ENCODE measurements around the gene PLEKHH2.
A peak's percentile ranks its signal among the peaks of the same experiment; 100 is the strongest.
"Not testable (repeated sequence)": the region's sequence is repeated elsewhere in the genome, so short reads cannot be mapped to it uniquely, and the experiment has no call there.

Gene PLEKHH2

GRCh38 chr2:43611987-43612894 is 24.8 kb upstream of the PLEKHH2 start:
- Histone ChIP-seq H3K4me3 (ENCODE audit: low read length) (no peak overlapping the region), H3K9ac (ENCODE audit: low read length) (no peak overlapping the region), H3K9me3 (ENCODE audit: control insufficient read depth, low read depth, low read length) (no peaks in the 10 kb centered on the region), H3K36me3 (ENCODE audit: control insufficient read depth, low read depth, low read length) (no peaks in the 10 kb centered on the region), H3K27me3 (ENCODE audit: control insufficient read depth, insufficient read depth, low read length) (no peaks in the 10 kb centered on the region), H3K4me1 (ENCODE audit: control insufficient read depth, low read depth, low read length) (no peaks in the 10 kb centered on the region), H3K27ac (ENCODE audit: low read length) (no peak overlapping the region)

GRCh38 chr2:43612944-43613343 is 24.1 kb upstream of the PLEKHH2 start:
- Histone ChIP-seq H3K27me3 (ENCODE audit: control insufficient read depth, insufficient read depth, low read length) (no peaks in the 10 kb centered on the region), H3K27ac (ENCODE audit: low read length) (no peak overlapping the region), H3K4me3 (ENCODE audit: low read length) (no peak overlapping the region), H3K4me1 (ENCODE audit: control insufficient read depth, low read depth, low read length) (no peaks in the 10 kb centered on the region), H3K9ac (ENCODE audit: low read length) (no peak overlapping the region), H3K36me3 (ENCODE audit: control insufficient read depth, low read depth, low read length) (no peaks in the 10 kb centered on the region), H3K9me3 (ENCODE audit: control insufficient read depth, low read depth, low read length) (no peaks in the 10 kb centered on the region)

- H3K4me1 ChIP-seq (ENCODE audit: control insufficient read depth, low read depth, low read length), result no peaks in the 10 kb centered on the region
- no peak overlapping the region for H3K27ac ChIP-seq (ENCODE audit: low read length)
- H3K4me3 ChIP-seq (ENCODE audit: low read length), result no peak overlapping the region
- H3K9me3 ChIP-seq (ENCODE audit: control insufficient read depth, low read depth, low read length), result no peaks in the 10 kb centered on the region
- no peaks in the 10 kb centered on the region for H3K36me3 ChIP-seq (ENCODE audit: control insufficient read depth, low read depth, low read length)
- H3K27me3 ChIP-seq (ENCODE audit: control insufficient read depth, insufficient read depth, low read length), result no peaks in the 10 kb centered on the region
- no peak overlapping the region for H3K9ac ChIP-seq (ENCODE audit: low read length)
Measured at GRCh38 chr2:43616967-43617680, 19.9 kb upstream of the PLEKHH2 start.

- Histone ChIP-seq H3K36me3 (ENCODE audit: control insufficient read depth, low read depth, low read length) (no peaks in the 10 kb centered on the region), H3K27me3 (ENCODE audit: control insufficient read depth, insufficient read depth, low read length) (no peaks in the 10 kb centered on the region)
Measured at GRCh38 chr2:43619511-43619910, 17.5 kb upstream of the PLEKHH2 start.

GRCh38 chr2:43622931-43623451 is 14.1 kb upstream of the PLEKHH2 start:
- Histone ChIP-seq H3K4me1 (ENCODE audit: control insufficient read depth, low read depth, low read length) (no peaks in the 10 kb centered on the region), H3K9me3 (ENCODE audit: control insufficient read depth, low read depth, low read length) (no peaks in the 10 kb centered on the region), H3K27me3 (ENCODE audit: control insufficient read depth, insufficient read depth, low read length) (no peaks in the 10 kb centered on the region), H3K36me3 (ENCODE audit: control insufficient read depth, low read depth, low read length) (no peaks in the 10 kb centered on the region), H3K27ac (ENCODE audit: low read length) (no peak overlapping the region), H3K4me3 (ENCODE audit: low read length) (no peak overlapping the region), H3K9ac (ENCODE audit: low read length) (no peak overlapping the region)

More at GRCh38 chr2:43619511-43619910, 17.5 kb upstream of the PLEKHH2 start:
- Histone ChIP-seq H3K4me3 (ENCODE audit: low read length) (no peak overlapping the region), H3K9me3 (ENCODE audit: control insufficient read depth, low read depth, low read length) (no peaks in the 10 kb centered on the region), H3K9ac (ENCODE audit: low read length) (no peak overlapping the region), H3K4me1 (ENCODE audit: control insufficient read depth, low read depth, low read length) (no peaks in the 10 kb centered on the region), H3K27ac (ENCODE audit: low read length) (no peak overlapping the region)

- H3K4me3 ChIP-seq (ENCODE audit: low read length), result no peak overlapping the region
- no peaks in the 10 kb centered on the region for H3K9me3 ChIP-seq (ENCODE audit: control insufficient read depth, low read depth, low read length)
- no peak overlapping the region for H3K27ac ChIP-seq (ENCODE audit: low read length)
- H3K27me3 ChIP-seq (ENCODE audit: control insufficient read depth, insufficient read depth, low read length), result no peaks in the 10 kb centered on the region
- peaks cover 2% of the 10 kb centered on the region for H3K4me1 ChIP-seq (ENCODE audit: control insufficient read depth, low read depth, low read length)
- H3K36me3 ChIP-seq (ENCODE audit: control insufficient read depth, low read depth, low read length), result no peaks in the 10 kb centered on the region
- no peak overlapping the region for H3K9ac ChIP-seq (ENCODE audit: low read length)
Measured at GRCh38 chr2:43631618-43632317, 5.3 kb upstream of the PLEKHH2 start.

- H3K36me3 ChIP-seq (ENCODE audit: control insufficient read depth, low read depth, low read length), result no peaks in the 10 kb centered on the region
- H3K9me3 ChIP-seq (ENCODE audit: control insufficient read depth, low read depth, low read length), result no peaks in the 10 kb centered on the region
- no peak overlapping the region for H3K27ac ChIP-seq (ENCODE audit: low read length)
- H3K4me3 ChIP-seq (ENCODE audit: low read length), result no peak overlapping the region
- H3K4me1 ChIP-seq (ENCODE audit: control insufficient read depth, low read depth, low read length), result peaks cover 11% of the 10 kb centered on the region
- H3K27me3 ChIP-seq (ENCODE audit: control insufficient read depth, insufficient read depth, low read length), result peaks cover 15% of the 10 kb centered on the region
- no peak overlapping the region for H3K9ac ChIP-seq (ENCODE audit: low read length)
Measured at GRCh38 chr2:43634604-43635306, 2.3 kb upstream of the PLEKHH2 start.

- not testable (repeated sequence) for H3K27ac ChIP-seq (ENCODE audit: low read length); H3K4me3 ChIP-seq (ENCODE audit: low read length); H3K36me3 ChIP-seq (ENCODE audit: control insufficient read depth, low read depth, low read length); H3K9ac ChIP-seq (ENCODE audit: low read length); H3K9me3 ChIP-seq (ENCODE audit: control insufficient read depth, low read depth, low read length)
- Histone ChIP-seq H3K4me1 (ENCODE audit: control insufficient read depth, low read depth, low read length) (peaks cover 11% of the 10 kb centered on the region), H3K27me3 (ENCODE audit: control insufficient read depth, insufficient read depth, low read length) (peaks cover 15% of the 10 kb centered on the region)
Measured at GRCh38 chr2:43636153-43636552, 907 bp upstream of the PLEKHH2 start.

GRCh38 chr2:43636621-43637020 is 439 bp upstream of the PLEKHH2 start:
- Histone ChIP-seq H3K27ac (ENCODE audit: low read length) (no peak overlapping the region), H3K9ac (ENCODE audit: low read length) (peak overlapping the region; percentile 32), H3K36me3 (ENCODE audit: control insufficient read depth, low read depth, low read length) (no peaks in the 10 kb centered on the region), H3K4me1 (ENCODE audit: control insufficient read depth, low read depth, low read length) (peaks cover 11% of the 10 kb centered on the region), H3K9me3 (ENCODE audit: control insufficient read depth, low read depth, low read length) (no peaks in the 10 kb centered on the region), H3K4me3 (ENCODE audit: low read length) (peak overlapping the region; percentile 84), H3K27me3 (ENCODE audit: control insufficient read depth, insufficient read depth, low read length) (peaks cover 15% of the 10 kb centered on the region)

GRCh38 chr2:43642363-43642762 is 5.3 kb downstream of the PLEKHH2 start:
- Histone ChIP-seq H3K9me3 (ENCODE audit: control insufficient read depth, low read depth, low read length) (no peaks in the 10 kb centered on the region), H3K27me3 (ENCODE audit: control insufficient read depth, insufficient read depth, low read length) (peaks cover 14% of the 10 kb centered on the region), H3K9ac (ENCODE audit: low read length) (no peak overlapping the region), H3K4me1 (ENCODE audit: control insufficient read depth, low read depth, low read length) (peaks cover 8% of the 10 kb centered on the region), H3K4me3 (ENCODE audit: low read length) (no peak overlapping the region), H3K36me3 (ENCODE audit: control insufficient read depth, low read depth, low read length) (no peaks in the 10 kb centered on the region), H3K27ac (ENCODE audit: low read length) (no peak overlapping the region)

- H3K27ac ChIP-seq (ENCODE audit: low read length), result no peak overlapping the region
Measured at GRCh38 chr2:43643680-43644079, 6.6 kb downstream of the PLEKHH2 start.

More at GRCh38 chr2:43643680-43644079, 6.6 kb downstream of the PLEKHH2 start:
- H3K9me3 ChIP-seq (ENCODE audit: control insufficient read depth, low read depth, low read length), result no peaks in the 10 kb centered on the region
- H3K4me1 ChIP-seq (ENCODE audit: control insufficient read depth, low read depth, low read length), result no peaks in the 10 kb centered on the region
- H3K9ac ChIP-seq (ENCODE audit: low read length), result no peak overlapping the region
- peaks cover under 1% of the 10 kb centered on the region for H3K27me3 ChIP-seq (ENCODE audit: control insufficient read depth, insufficient read depth, low read length)
- H3K4me3 ChIP-seq (ENCODE audit: low read length), result no peak overlapping the region
- H3K36me3 ChIP-seq (ENCODE audit: control insufficient read depth, low read depth, low read length), result no peaks in the 10 kb centered on the region
